HG02610 (cell line): Measurements from ENCODE around the gene GRID1.

ENCODE experiments used
- ATAC-seq: cut with Tn5 transposase; IDR thresholded peaks from one replicate; pipeline ENCODE4 v1.9.1; 2021; ENCODE audit warnings: mild to moderate bottlenecking, moderate library complexity; ENCODE audit not compliant: unreplicated experiment

The GRID1 gene

DNA sequence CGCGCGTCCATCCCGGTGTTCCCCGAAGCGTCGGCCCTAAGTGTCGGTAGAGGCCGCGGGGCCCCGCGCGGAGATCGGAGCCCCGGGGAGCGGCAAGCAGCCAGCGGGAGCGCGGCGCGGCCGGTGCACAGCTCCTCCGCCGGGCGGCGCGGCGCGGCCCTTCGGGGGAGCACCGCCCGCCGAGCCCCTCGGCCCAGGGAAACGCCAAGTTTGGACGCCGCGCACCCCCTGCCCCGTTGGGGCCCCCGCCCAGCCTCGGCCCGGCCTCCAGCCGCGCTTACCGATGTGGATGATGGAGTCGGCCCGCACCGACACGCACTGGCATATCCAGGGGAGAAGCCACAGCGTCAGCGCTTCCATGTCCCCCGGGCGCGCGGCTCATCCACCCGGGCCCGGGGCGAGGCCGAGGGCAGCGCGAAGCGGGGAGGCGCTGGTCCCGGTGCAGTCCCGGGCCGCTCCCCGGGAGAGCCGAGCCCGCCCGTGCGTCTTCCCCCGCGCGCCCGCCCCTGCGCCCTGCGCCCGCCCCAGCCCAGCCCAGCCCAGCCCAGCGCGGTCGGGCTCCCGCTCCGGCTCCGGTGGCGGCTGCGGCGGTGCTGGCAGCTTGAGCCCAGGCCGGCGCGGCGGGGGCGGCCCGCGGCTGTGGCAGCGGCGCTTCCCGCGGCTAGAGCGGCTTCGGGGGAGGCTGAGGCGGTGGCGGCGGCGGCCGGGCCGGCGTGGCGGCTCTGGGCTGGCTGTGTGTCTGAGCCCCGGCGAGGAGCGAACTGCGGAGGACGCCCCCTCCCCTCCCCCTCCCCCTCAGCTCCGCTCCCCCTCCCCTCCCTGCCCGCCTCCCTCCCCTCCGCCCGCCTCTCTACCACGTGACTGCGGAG is at the start of gene GRID1:
Gene GRID1 (minus strand): TSS at position 763 of the 869 bp plus-strand sequence.
- ATAC-seq: no peak

GRCh38 chr10:86415583-86415982 is 49.0 kb upstream of the GRID1 start:
- no peak for ATAC-seq

- ATAC-seq: no peak
Measured at GRCh38 chr10:86415116-86415515, 48.5 kb upstream of the GRID1 start.

DNA sequence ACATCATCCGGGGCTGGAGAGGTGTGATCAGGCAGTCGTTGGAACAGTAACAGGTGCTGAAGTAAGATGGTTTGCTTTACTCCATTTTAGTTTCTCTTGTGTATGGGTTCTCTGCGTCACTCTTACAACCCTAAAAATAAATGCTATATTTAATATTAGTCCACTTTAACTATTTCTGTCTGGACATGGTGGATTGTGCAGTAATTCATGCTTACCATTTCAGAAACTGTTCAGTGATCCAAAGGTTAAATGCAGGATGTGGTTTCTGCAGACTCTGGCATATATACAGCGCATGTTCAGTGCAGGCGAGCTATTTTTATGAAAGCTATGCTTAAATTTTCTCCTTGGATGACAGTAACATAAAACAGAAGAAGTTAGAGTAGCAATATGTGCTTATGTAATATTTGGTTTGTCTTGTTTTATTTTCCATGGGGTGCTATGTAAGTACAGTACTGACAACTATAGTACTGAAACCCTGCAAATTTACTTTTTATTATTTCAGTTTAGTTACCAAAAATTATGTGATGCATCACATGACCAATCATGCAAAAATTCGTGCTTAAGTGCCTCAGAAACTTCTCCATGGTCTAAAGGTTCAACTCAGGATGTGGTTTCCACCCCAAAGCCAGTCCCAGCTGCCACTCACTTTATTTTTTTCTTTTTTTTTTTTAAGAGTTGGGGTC is 46.6 kb upstream of the GRID1 start:
- peak; percentile 74 for ATAC-seq

DNA sequence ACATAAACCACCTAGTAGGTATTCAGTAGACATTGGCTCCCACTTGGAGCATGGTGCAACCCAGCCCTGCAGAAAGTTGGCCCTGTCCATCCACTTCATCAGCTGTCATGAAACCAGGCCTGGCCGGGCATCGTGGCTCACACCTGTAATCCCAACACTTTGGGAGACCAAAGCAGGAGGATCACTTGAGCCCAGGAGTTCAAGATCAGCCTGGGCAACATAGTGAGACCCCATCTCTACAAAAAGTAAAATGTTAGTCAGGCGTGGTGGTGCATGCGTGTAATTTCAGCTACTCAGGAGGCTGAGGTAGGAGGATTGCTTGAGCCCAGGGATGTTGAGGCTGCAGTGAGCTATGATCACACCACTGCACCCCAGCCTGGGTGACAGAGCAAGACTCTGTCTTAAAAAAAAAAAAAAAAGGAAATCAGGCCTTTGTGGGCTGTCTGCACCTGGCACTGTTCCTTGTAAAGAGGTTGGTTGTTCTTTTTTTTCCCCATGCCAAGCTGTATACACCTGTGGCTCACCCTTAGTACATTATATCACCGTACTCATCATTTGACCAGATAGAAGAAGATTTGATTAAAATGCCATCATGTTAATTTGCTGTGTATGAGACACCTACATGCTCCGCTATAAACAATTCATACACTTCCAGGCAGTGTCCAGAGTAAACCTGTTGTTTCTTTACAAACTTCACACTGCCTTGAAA is 45.4 kb upstream of the GRID1 start:
- no peak for ATAC-seq

- peak; percentile 57 for ATAC-seq
Measured at GRCh38 chr10:86411281-86411841, 44.8 kb upstream of the GRID1 start.

- no peak for ATAC-seq
Measured at GRCh38 chr10:86410542-86411124, 44.0 kb upstream of the GRID1 start.

DNA sequence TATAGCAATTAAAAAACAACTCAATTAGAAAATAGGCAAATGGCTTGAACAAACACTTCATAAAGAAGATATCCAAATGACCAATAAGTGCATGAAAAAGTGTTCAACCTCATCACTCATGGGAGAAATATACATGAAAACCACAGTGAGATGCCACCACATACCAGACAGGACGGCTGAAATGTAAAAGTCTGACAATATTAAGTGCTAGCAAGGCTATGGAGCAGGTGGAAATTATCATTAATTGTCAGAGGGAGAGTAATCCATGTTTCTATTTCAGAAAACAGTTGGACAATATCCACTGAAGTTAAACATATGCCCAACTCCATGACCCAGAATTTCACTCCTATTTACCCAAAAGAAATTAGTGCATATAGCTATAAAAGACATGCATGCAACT is 42.6 kb upstream of the GRID1 start:
- ATAC-seq: no peak

- no peak for ATAC-seq
Measured at GRCh38 chr10:86403183-86403797, 36.7 kb upstream of the GRID1 start.

- no peak for ATAC-seq
Measured at GRCh38 chr10:86402283-86402941, 35.8 kb upstream of the GRID1 start.

- ATAC-seq: no peak
Measured at GRCh38 chr10:86401588-86402282, 35.1 kb upstream of the GRID1 start.

GRCh38 chr10:86400705-86401587 is 34.4 kb upstream of the GRID1 start:
- ATAC-seq: peak; percentile 34

DNA sequence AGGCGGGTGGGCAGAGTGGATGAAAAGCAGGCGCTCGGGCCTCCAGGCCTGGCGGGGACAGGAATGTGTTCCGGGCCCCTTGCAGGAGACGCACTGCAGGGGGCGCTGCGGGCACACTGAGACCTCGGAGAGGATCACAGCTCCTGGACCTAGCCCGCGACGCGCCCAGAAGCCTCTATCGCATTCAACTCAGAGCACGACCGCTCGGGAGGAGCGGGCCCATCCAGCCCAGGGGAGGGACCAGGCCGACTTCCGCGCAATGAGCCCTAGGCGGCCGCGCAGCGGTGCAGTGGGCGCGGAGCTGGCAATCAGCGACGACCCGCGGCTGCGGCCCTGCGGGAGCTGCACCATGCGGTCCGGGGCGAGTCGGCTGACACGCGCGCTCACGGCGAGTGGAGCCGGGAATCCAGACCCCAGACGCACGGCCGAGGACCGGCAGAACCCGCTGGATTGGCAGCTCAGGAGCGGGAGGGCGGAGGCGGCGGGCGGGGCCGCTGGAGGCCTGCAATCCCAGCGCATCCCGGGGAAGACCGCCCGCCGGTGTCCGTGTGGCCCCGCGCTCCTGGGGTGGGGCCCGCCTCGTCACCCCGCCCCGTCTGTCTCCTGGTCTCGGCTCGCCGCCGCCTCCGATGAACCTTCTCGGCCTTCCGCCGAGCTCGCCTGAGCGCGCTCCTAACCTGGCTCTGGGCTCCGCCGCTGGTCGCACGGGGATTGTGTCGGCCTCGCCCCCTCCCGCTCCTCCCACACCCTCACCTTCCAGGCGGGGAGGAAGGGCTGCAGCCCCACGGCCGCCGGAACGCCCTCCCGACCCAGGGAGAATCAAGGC is 33.5 kb upstream of the GRID1 start:
- ATAC-seq: peak; percentile 91

GRCh38 chr10:86399514-86399878 is 32.9 kb upstream of the GRID1 start:
- ATAC-seq: no peak

DNA sequence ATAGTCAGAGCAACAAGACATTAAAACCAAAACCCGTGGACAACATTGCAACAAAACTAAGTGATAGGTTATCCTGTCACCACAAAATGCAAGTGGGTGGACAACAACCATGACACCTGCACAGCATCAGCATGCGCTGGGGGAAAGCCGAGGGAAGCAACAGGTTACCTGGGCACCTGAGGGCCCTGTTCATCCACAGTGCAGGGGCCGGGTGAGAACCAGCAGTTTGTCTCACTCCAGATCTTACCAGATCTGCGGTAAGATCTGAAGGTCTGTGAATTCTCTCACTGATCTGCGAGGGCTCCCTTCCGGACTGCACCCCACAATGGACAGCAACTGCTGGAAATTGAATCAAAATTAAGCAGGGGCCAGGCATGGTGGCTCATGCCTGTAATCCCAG is 30.5 kb upstream of the GRID1 start:
- no peak for ATAC-seq

DNA sequence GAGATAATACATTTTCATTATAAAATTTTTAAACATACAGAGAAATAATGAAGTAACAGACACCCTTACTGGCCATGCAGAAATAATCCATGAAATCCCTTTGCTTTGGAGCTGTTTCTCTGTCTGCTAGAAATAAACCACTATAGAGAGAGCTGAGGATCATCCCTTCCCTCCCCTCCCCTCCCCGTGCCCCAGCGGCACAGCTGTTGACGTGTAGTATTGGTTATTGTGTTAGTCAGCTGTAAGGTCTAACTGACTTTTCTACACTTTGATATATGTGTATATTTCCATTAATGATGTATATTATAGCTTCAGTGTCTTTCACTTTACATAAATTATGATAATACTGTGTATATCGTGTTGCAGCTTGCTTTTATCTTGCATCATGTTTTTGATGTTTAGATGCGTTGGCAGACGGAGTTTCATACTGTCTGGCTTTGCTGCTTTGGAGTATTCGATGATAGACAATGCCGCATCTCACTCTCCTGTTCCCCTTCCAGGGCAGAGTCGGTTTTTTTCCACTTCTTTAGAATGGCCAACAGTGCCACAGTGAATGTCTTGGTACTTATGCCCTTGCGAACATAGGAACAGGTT is 27.4 kb upstream of the GRID1 start:
- no peak for ATAC-seq

GRCh38 chr10:86393362-86393761 is 26.8 kb upstream of the GRID1 start:
- no peak for ATAC-seq
